Kasumi-1 (cell line): Measurements from ENCODE around the gene DNAJC30.

Experiments
- DNase-seq, 2 experiments: peaks; one replicate each; lab custom pipeline; 2025; lab: John Stamatoyannopoulos, UW

The DNAJC30 gene

GRCh38 chr7:73708961-73709549 lies 25.8 kb upstream of the DNAJC30 start:
- DNase-seq, result no peak

GRCh38 chr7:73707045-73707631 lies 23.9 kb upstream of the DNAJC30 start:
- DNase-seq, result peak; percentile 11 to 31

GRCh38 chr7:73706126-73707044 lies 23.1 kb upstream of the DNAJC30 start:
- DNase-seq, result peak in 1 of 2 experiments; percentile 35

GRCh38 chr7:73705551-73705920 lies 22.3 kb upstream of the DNAJC30 start:
- no peak for DNase-seq

GRCh38 chr7:73704640-73705550 lies 21.6 kb upstream of the DNAJC30 start:
- DNase-seq, result no peak

GRCh38 chr7:73703757-73704639 lies 20.7 kb upstream of the DNAJC30 start:
- peak; percentile 16 to 31 for DNase-seq

DNA sequence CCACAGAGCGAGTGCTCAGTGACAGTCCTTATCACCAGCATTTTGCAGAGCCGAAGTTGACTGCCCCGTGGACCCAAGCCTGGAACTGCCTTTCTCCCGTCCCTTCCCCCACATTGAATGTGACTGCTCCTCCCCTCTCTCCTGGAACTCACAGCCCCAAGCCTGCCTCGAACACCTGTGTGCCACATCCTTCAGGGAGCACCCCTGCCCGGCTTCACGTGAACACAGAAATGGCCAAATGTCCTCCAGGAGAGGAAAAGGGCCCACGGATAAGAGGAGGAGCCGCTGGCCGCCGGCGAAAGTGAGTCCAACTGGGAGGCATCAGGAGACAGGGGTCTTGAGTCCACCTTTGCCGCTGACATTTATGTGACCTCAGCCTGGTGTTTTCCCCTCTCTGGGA lies 20.0 kb upstream of the DNAJC30 start:
- DNase-seq, result no peak

DNA sequence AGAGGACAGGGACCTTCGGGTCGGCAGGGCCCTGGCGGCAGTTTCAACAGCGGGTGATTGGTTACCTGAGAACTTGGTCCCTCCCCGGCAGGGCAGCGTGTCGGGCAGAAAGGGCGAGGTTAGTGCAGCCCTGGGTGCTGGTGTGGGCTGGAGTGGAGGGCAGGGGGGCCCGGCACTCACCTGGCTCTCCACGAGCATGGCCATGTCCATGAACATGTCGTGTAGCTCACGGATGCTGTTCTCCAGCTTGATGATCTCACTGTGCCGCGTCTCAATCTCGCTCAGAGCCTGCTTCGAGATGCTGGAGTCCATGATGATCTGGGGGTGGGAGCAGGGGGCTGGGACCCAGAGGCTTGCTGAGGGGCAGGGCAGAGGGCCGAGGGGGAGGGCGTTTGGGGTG lies 19.4 kb upstream of the DNAJC30 start:
- DNase-seq, result no peak

DNA sequence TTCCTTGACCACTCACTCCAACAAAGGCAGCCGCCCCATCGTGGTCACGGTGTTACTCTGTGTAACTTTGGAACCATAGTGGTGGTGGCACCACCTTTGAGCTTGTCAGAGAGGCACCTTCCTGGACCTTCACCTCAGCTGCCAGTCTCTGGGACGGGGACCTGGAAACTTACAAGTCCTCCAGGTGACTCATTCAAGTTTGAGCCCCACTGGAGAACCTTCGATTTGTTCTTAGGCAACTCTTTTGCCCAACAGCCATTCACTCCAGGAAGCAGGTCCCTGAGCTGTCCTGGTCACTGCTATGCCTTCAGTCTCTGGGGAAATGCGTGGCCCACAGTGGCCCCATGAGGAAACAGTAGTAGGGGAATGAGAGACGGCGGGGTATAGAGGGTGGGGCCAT lies 19.0 kb upstream of the DNAJC30 start:
- no peak for DNase-seq

GRCh38 chr7:73701357-73701995 lies 18.2 kb upstream of the DNAJC30 start:
- DNase-seq, result peak; percentile 4 to 23

DNA sequence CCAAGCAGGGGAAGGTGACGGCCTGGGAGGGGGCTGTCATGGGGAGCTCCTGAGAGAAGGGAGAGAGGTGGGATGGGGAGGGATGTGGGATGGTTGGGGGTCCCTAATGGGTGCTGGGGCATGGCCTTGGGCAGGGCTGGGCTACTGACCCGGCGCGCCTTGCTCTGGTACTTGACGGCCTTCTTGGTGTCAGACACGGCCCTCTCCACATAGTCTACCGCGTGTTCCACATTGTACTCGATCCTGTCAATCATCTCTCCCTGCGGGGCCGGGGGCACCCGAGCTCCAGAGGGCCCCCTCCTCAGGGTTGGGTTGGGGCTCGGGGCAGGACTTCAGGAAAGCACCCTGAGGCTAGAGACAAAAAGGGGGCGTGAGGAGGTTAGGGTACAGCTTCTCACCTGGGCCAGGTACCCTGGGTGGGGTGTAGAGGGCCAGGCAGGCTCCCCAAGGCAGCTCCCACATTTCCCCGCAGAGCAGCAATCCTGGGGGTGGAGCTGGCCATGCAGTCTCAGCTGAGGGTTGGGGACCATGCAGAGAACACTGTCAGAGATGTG lies 17.4 kb upstream of the DNAJC30 start:
- no peak for DNase-seq

- DNase-seq, result no peak
Measured at GRCh38 chr7:73700069-73700423, 16.8 kb upstream of the DNAJC30 start.

GRCh38 chr7:73699370-73700068 lies 16.3 kb upstream of the DNAJC30 start:
- no peak for DNase-seq

- DNase-seq, result no peak
Measured at GRCh38 chr7:73698410-73698809, 15.2 kb upstream of the DNAJC30 start.

GRCh38 chr7:73696372-73696771 lies 13.1 kb upstream of the DNAJC30 start:
- DNase-seq, result no peak

DNA sequence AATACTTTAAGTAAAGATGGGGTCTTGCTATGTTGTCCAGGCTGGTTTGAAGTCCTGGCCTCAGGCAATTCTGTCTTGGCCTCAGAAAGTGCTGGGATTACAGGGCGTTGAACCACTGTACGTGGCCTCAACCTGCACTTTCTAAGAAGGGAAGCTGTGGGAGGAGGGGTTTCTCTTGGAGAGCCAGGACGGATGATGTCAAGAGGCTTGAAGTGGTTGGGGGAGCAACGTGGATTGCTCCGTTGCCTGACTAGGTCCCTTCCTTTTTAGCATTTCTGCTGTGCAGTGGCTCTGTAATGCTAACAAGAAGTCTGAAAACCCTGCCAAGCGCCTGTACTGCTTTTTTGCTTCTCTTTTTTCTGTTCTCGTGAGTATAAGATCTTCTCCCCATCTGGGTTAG lies 7.4 kb upstream of the DNAJC30 start:
- DNase-seq, result no peak

DNA sequence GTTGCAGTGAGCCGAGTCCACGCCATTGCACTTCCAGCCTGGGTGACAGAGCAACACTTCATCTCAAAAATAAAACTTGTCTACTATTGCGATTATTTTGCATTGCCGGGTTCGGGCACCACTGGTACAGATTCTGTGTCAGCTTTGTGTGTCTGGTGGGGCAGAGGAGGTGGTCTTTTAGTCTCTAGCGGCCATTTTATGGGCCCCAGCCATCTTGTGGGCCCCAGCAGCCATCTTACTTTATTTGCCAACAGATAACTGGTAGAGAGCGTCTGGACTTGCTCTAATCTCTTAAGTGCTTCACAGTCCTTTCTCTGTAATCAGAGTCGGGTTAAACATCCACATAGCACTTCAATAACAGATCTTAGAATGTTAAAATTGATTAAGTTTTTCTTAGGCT lies 5.0 kb upstream of the DNAJC30 start:
- DNase-seq, result no peak

GRCh38 chr7:73685311-73685710 lies 2.1 kb upstream of the DNAJC30 start:
- no peak for DNase-seq

DNA sequence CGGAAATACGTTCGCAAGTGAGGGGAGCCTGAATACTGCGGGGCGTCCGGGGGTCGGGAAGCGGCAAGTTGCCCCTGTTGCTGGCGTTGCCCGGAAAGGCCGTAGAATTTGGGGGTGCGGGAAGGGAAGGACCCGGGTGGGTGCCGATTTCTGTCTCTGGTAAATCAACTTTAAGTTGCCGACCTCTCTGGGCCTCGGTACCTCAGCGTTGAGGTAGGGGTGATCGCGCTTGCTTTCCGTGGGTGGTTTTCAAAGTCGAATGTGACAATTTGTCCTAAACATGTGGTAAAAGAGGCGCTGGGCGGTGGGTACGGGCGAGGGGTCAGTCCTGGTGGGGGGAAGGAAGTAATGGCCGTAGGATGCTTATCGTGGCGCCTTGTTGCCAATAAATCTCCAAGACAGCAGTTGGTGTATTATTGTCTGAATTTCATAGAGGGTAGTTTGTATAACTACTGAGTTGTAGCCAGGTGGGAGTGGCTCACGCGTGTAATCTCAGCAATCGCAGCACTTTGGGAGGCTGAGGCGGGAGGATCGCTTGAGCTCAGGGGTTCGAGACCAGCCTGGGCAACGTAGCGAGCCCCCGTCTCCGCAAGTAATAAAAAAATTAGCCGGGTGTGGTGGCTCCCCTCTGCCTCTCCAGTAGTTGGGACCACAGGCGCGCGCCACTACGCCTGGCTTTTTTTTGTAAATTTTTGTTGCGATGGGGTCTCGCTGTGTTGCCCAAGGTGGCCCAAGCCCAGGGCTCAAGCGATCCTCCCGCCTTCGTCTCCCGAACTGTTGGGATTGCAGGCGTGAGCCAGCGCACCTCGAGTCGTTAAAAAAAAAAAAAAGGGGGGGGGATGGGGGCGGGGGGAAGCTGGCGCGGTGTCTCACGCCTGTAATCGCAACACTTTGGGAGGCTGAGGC lies 788 bp upstream of the DNAJC30 start:
- DNase-seq, result no peak
